ENCODE data around the gene SH2B3. TPM values are rescaled to one million over a fixed set of nuclear protein-coding genes. Genes with fewer than 3 reads are reported as not detected.

Gene SH2B3
- total and polyA plus RNA-seq, 9 of the 15 experiments (the other 6 are each of a cell fraction or from before 2014, with no cell fraction given): 10.8 to 75.3 (median 37.4) TPM

DNA sequence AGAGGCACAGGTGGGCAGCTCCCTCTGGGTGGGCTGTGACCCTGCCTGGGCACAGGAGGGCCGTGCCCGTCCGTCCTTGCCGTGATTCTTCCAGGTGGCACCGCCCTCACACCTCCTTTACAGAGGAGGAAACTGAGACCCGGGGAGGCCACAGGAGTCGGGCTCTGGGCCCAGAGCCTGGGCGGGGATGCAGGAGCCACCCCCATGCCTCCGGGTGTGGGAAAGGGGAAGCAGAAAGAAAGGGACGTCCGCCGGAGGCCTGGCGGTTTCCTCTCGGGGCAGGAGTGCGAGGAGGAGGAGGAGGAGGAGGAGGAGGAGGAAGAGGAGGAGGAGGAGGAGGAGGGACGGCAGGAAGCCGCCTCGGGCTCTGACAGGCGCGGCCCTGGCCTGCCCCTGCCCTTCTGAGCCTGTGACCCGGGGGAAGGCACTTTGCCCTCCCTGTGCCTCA lies 23.0 kb downstream of the SH2B3 start:
- H3K4me1 ChIP-seq (replicated peaks in 1 of 2; ENCODE audit: control insufficient read depth in 2 of 2, insufficient read depth in 2 of 2, low read length in 2 of 2): peaks cover 12 to 45% of the 10 kb centered on the region in 2 experiments
- no peak overlapping the region for H3K4me2 ChIP-seq (ENCODE audit: insufficient read depth, low read length)
- ChIA-PET POLR2A (interaction anchor here (0.8 to 1.5 kb wide), 3 partner anchors 10 to 21 kb away, joined by 3 to 8 read pairs (median 3); no protein-coding TSS in a partner anchor), CTCF (ENCODE audit: low intra/inter-chr PET ratio) (no interaction called here)
- H4K20me1 ChIP-seq (replicated peaks; ENCODE audit: control insufficient read depth, insufficient read depth, low read length): peaks cover 47% of the 10 kb centered on the region
- peak overlapping the region in 1 of 2 experiments; percentile 60; a peak in 2 of 4 replicates for H3K9ac ChIP-seq (ENCODE audit: insufficient read depth in 1 of 2, low read depth in 2 of 2, low read length in 2 of 2)
- FAIRE-seq (no peak), DNase-seq (ENCODE audit: extremely low read depth in 1 of 4, low spot score in 3 of 4) (no peak), ATAC-seq (peak; percentile 20; the same call in 2 of the 3 replicates)
- H3K27me3 ChIP-seq (ENCODE audit: control insufficient read depth in 2 of 2, insufficient read depth in 2 of 2, low read length in 2 of 2): no peaks in the 10 kb centered on the region
- 69% methylated on average over 8 of the region's 21 CpGs for WGBS (ENCODE audit: insufficient coverage, low coverage, missing lambda C conversion rate)
- no peak overlapping the region for H3K27ac ChIP-seq (ENCODE audit: extremely low read depth, low read depth, low read length)
- in situ Hi-C loops (cut with MboI): no loop called here
- H3K79me2 ChIP-seq (ENCODE audit: control insufficient read depth, insufficient read depth, low read length): peaks cover 96% of the 10 kb centered on the region
- BruUV-seq (replicated peaks): no TSS peak
- H2AFZ ChIP-seq (ENCODE audit: low read depth, low read length): no peak overlapping the region
- peaks cover 74% of the 10 kb centered on the region for H3K36me3 ChIP-seq (ENCODE audit: control insufficient read depth, insufficient read depth, low read length)
- H3K9me1 ChIP-seq (ENCODE audit: control insufficient read depth, insufficient read depth, low read length): peaks cover 8% of the 10 kb centered on the region
- TF ChIP-seq UBTF (IDR thresholded peaks at IDR 0.05; ENCODE audit: borderline replicate concordance in 1 of 2, low read depth in 2 of 2, low read length in 2 of 2): 0 out of 4 replicates have a peak, but pooled peaks of 1 of the 2 experiments have one; percentile 60
- no peak for TF ChIP-seq ZBTB26 (CRISPR knock-in tag; IDR thresholded peaks at IDR 0.05)
- 0 out of 2 replicates have a peak, but pooled peaks have one; percentile 15 for TF ChIP-seq GABPA (tag; conservative IDR thresholded peaks at IDR 0.05; ENCODE audit: low read depth)
- TF ChIP-seq POLR2G (IDR thresholded peaks at IDR 0.05; ENCODE audit: low read depth, low read length): peak; percentile 67
- peak; percentile 56; the same call in 1 of the 2 replicates for TF ChIP-seq ZNF740 (CRISPR knock-in tag; IDR thresholded peaks at IDR 0.05)
- no peak for TF ChIP-seq ZNF740 (tag; IDR thresholded peaks at IDR 0.05)
- TF ChIP-seq RNF2 (IDR thresholded peaks at IDR 0.05): no peak
- no peak for TF ChIP-seq TAF9B (IDR thresholded peaks at IDR 0.05; ENCODE audit: partially characterized antibody)
- TF ChIP-seq ZNF263 (CRISPR knock-in tag; IDR thresholded peaks at IDR 0.05; ENCODE audit: borderline replicate concordance): peak; percentile 98
- TF ChIP-seq, protein P1, sequence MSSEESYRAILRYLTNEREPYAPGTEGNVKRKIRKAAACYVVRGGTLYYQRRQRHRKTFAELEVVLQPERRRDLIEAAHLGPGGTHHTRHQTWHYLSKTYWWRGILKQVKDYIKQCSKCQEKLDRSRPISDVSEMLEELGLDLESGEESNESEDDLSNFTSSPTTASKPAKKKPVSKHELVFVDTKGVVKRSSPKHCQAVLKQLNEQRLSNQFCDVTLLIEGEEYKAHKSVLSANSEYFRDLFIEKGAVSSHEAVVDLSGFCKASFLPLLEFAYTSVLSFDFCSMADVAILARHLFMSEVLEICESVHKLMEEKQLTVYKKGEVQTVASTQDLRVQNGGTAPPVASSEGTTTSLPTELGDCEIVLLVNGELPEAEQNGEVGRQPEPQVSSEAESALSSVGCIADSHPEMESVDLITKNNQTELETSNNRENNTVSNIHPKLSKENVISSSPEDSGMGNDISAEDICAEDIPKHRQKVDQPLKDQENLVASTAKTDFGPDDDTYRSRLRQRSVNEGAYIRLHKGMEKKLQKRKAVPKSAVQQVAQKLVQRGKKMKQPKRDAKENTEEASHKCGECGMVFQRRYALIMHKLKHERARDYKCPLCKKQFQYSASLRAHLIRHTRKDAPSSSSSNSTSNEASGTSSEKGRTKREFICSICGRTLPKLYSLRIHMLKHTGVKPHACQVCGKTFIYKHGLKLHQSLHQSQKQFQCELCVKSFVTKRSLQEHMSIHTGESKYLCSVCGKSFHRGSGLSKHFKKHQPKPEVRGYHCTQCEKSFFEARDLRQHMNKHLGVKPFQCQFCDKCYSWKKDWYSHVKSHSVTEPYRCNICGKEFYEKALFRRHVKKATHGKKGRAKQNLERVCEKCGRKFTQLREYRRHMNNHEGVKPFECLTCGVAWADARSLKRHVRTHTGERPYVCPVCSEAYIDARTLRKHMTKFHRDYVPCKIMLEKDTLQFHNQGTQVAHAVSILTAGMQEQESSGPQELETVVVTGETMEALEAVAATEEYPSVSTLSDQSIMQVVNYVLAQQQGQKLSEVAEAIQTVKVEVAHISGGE (CRISPR knock-in tag; IDR thresholded peaks at IDR 0.05): peak in 1 of 3 experiments; percentile 75; a peak in 2 of 6 replicates
- TF ChIP-seq ZFX (CRISPR knock-in tag; IDR thresholded peaks at IDR 0.05): 0 out of 2 replicates have a peak, but pooled peaks have one; percentile 14
- intact Hi-C loops (cut with micrococcal nuclease): no loop called here
- H3K4me3 ChIP-seq: no peak overlapping the region
- H3K9me3 ChIP-seq (replicated peaks; ENCODE audit: control insufficient read depth, insufficient read depth, low read depth, low read length): no peaks in the 10 kb centered on the region
